Coronary artery (tissue), 2 donors: ENCODE results near the gene SLC27A2.

Source experiments
- DNase-seq: peaks from one replicate; pipeline ENCODE4 v3.0.0-alpha.2; 2017; ENCODE audit warnings: low spot score
- H3K27ac ChIP-seq, 2 donors: fragments of 200-600 bp; sonication (generic); one replicate each; pipeline ENCODE4 v1.5.1; 2016 to 2019
- H3K4me3 ChIP-seq: fragments of 200-600 bp; sonication (generic); 2 replicates; pipeline ENCODE4 v1.5.1; 2016; ENCODE audit warnings: mild to moderate bottlenecking, moderate library complexity
- CTCF ChIP-seq: fragments of 200-600 bp; sonication (generic); IDR thresholded peaks from one replicate; pipeline ENCODE4 v1.5.1; 2019; ENCODE audit warnings: antibody characterized with exemption

The SLC27A2 gene

GRCh38 chr15:50140098-50140497, 41.9 kb upstream of the SLC27A2 start:
- no peak for DNase-seq
- TF ChIP-seq CTCF, result no peak
- H3K27ac ChIP-seq, result no peak overlapping the region
- H3K4me3 ChIP-seq, result no peak overlapping the region

- Histone ChIP-seq H3K27ac (no peak overlapping the region), H3K4me3 (no peak overlapping the region)
- no peak for DNase-seq
- TF ChIP-seq CTCF, result no peak
Measured at GRCh38 chr15:50140983-50141382, 41.0 kb upstream of the SLC27A2 start.

- DNase-seq, result no peak
- no peak overlapping the region for H3K27ac ChIP-seq
- TF ChIP-seq CTCF, result no peak
- no peak overlapping the region for H3K4me3 ChIP-seq
Measured at GRCh38 chr15:50141856-50142255, 40.1 kb upstream of the SLC27A2 start.

GRCh38 chr15:50143255-50143860, 38.6 kb upstream of the SLC27A2 start:
- H3K4me3 ChIP-seq, result no peak overlapping the region
- DNase-seq, result no peak
- no peak for TF ChIP-seq CTCF

GRCh38 chr15:50144341-50145120, 37.5 kb upstream of the SLC27A2 start:
- DNase-seq, result no peak
- Histone ChIP-seq H3K27ac (no peak overlapping the region), H3K4me3 (no peak overlapping the region)
- no peak for TF ChIP-seq CTCF

More at GRCh38 chr15:50143255-50143860, 38.6 kb upstream of the SLC27A2 start:
- no peak overlapping the region for H3K27ac ChIP-seq

GRCh38 chr15:50145451-50145872, 36.5 kb upstream of the SLC27A2 start:
- TF ChIP-seq CTCF, result peak; percentile 35
- DNase-seq, result no peak
- Histone ChIP-seq H3K4me3 (no peak overlapping the region), H3K27ac (no peak overlapping the region)

- Histone ChIP-seq H3K27ac (no peak overlapping the region), H3K4me3 (no peak overlapping the region)
- TF ChIP-seq CTCF, result no peak
- DNase-seq, result no peak
Measured at GRCh38 chr15:50146632-50147031, 35.4 kb upstream of the SLC27A2 start.
